ENCODE results near the gene RPUSD4.

The RPUSD4 gene

DNA sequence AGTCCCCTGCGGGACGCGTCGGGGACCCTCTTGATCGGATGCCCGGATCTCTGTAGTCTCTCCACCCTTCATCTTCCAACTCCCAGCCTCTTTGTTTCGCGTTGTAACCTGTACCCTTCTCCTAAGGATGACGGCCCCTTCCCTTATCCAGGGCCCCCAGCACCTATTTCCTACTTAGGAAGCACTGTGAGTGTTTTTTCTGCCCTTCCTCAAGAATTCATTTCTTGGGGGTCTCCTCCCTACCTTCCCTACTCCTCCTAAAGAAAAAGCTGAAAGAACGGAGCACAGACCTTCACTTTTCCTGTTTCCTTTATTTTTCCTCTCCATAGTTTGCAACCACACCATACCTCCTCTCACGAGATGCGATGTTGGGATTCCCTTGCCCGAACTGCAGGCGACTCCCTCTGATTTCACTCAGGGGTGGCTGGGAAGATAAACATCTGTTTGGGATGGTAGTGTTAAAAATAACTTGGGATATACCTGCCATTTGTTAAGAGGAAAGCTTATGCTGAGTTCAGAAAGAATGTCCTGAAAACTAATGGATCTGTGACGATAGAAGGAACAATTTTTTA is 725 bp upstream of the RPUSD4 start:
- DNase-seq (ENCODE audit: low read depth in 2 of 2): no peak

DNA sequence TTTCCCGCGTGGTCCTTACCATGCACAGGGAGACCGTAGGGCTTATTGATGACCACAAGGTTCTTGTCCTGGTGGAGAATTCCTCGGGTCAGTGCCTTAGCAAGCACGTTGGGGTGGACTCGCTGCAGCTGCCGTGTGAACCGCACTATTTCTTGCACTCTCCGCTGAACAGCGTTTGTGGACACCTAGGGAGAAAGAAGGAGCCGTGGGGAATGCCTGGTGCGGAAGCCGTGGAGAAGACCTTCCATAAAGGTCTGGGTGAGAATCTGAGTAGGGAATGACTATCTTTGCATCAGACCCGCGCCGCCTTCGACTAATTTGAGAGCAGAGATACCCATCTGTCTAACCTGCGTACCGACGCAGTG is 597 bp downstream of the RPUSD4 start:
- DNase-seq (ENCODE audit: low read depth in 2 of 2): no peak

DNA sequence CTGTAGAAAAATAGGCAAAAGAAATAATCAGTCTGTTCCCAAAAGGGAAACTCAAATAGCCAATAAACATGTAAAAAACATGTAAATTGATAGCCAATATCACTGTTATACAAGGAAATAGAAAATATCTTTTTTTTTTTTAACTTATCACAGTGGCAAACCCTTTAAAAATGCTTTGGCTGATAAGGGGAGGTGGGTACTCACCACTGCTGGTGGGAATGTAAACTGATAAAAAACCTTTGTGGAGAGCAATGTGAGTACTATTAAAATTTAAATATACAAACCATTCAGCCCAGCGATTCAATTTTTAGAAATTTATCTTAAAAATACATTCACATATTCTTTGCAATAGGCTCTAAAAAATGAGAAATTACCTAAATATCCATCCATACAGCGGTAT is 3.6 kb downstream of the RPUSD4 start:
- no peak for DNase-seq (ENCODE audit: low read depth in 2 of 2)

DNA sequence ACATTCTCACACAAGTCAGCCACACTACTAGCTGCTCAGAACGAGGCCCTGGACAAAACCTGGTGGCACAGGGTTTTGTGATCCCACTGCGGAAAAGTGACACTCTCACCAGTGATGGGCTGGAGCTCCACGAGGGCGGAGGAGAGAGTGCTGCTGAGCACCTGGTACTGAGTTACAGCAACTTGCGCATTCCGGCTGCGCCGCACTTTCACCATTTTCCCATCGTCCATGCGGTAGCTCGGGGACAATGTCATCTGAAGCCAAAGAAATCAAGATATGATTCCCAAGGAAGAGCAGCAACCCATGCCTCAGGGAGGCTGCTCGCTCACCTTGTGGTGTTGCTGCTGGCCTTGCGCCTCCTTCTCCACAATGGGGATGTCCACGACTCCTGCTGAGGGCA is 6.1 kb downstream of the RPUSD4 start:
- DNase-seq (ENCODE audit: low read depth in 2 of 2): no peak

DNA sequence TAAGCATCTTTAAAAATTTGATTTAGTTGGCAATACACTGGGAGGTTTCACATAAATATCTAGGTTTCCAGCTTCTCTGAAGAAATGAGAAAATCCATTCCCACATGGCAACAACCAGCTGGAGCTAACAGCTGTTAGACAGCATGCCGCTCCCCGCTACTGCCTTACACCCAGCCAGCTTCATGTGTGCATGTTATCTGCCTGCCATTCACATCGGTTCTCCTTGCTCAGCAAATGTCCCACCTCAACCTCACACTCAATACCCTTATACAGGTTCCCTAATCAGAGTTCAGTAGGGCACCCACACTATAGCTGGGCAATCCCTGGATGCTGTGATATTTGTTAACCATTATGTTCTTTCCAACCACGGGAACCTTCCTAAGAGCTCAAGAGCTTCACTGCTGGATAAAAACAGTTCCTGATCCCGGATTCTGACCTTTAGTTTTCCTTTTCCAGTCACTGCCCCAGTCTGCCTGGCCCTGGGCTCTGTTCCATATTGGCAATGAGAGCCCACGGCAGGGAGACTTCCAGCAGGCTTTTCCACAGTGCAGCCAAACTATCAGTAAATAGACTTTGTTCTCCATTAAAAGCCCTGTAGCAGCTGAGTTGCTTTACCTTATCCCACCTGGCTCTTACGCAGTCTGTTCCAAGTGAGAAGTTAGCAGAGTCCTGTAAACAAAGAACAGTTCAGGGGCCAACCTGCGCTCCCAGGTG is 8.6 kb downstream of the RPUSD4 start:
- DNase-seq (ENCODE audit: low read depth in 2 of 2): no peak

DNA sequence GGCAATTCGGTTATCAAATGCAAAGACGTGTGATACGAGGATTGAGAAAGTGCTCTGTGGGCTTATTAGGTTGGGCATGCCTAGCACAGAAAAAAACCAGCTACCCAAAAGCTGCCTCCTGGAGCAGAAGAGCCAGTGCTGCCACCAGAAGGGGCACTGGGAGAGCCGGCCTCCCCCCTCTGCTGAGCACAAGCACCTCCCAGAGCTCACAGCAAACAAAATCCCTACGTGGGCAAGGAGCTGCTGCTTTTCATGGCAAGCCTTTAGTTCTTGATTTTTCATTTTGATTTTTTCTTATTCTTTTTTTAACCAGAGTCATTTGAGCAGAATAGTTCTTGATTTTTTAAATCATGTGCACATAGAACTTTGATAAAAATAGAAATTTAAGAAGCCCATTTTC is 12.8 kb downstream of the RPUSD4 start:
- no peak for DNase-seq (ENCODE audit: low read depth in 2 of 2)

DNA sequence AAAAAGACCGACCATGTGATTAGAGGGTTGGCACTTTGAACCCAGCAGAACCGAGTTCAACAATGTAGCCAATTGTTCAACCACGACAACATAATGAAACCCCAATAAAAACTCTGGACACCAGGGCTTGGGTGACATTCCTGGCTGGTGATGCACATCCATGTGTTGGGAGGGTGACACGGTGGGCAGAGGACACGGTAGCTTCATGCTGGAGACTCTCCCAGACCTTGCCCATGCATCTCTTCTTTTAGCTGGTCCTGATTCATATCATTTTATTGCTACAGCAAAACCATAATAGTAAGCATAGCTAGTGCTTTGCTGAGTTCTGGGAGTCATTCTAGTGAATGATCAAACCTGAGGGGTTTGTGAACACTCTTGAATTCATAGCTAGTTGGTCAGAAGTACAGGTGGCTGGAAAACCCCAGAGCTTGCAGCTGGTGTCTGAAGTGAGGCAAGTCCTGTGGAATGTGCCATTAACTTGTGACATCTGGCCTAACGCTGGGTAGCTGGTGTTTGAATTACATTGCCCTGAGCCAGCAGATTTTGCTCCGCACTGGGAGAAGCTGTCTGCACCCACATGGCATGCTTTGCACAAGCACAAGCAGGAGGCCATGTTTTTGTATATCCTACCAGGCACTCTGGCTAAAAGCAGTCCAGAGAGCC is 14.0 kb downstream of the RPUSD4 start:
- no peak for DNase-seq (ENCODE audit: low read depth in 2 of 2)

DNA sequence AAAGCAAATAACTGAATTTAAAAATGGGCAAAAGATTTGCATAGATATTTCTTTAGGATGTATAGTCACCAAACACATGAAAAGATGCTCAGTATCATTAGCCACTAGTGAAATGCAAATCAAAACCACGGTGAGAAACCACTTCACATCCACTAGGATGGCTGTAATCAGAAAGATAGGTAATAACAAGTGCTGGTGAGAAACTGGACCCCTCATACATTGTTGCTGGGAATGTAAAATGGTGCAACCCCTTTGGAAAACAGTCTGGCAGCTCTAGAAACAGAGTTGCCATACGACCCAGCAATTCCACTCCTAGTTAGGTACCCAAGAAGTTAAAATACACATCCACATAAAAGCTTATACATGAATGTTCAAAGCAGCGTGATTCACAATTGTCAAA is 16.3 kb downstream of the RPUSD4 start:
- DNase-seq (ENCODE audit: low read depth in 2 of 2): no peak

DNA sequence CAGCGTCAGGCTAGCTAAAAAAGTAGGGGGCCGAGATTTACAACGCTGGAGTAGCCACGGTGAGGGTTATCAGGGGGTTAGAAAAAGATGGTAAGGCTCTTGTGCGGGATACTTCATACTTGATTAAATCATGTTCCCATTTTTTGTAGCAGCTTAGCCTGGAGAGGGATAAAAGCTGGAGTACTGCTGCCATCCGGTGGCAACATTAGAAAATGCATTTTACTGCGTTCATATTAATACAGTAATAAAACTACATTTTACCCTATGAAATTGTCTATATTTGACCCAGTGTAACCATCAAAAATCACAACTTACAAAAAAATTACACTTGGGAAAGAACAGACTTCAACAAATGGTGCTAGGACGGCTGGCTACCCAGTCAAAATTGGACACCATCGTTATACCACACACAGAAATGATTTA is 17.3 kb downstream of the RPUSD4 start:
- no peak for DNase-seq (ENCODE audit: low read depth in 2 of 2)

DNA sequence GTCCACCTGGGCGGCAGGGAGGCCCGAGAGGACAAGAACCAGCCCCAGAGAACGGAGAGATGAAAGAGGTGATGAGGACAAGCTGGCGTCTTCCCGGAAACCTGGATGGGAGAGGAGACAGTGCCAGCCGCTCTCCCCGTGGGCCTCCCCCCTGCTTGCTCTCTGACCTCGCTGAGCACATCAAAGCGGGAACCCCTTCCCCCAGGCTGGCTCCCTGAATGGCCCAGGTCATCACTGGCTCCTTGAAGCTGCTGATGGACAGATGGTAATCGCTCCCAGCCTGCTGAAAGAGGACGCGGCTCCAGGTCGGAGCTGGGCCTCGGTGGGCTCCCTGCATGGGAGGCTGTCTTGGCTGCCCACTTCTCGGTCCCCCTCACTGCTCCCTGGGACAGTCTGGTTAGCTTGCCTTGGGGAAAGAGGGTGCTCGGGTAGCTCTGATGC is 18.4 kb downstream of the RPUSD4 start:
- DNase-seq (ENCODE audit: low read depth in 2 of 2): no peak

DNA sequence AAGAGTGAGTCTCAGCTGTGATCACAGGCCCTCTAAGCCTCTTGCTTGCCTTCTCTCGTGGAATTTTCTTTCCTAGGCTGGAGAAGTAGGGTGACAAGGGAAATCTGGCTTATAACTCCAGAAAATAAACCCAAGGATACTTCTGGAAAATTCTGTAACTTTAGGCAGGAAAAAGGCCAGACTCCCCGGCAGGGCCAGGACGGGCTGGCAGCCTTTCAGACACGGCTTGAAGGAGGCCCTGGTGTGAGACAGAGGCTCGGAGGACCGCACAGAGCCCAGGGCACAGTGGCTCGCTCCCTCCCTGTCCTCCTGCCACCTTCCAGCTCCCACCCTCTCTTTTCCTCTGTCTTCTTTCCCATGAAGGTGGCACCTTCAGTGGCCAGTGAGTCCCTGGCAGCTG is 19.1 kb downstream of the RPUSD4 start:
- DNase-seq (ENCODE audit: low read depth in 2 of 2): no peak

DNA sequence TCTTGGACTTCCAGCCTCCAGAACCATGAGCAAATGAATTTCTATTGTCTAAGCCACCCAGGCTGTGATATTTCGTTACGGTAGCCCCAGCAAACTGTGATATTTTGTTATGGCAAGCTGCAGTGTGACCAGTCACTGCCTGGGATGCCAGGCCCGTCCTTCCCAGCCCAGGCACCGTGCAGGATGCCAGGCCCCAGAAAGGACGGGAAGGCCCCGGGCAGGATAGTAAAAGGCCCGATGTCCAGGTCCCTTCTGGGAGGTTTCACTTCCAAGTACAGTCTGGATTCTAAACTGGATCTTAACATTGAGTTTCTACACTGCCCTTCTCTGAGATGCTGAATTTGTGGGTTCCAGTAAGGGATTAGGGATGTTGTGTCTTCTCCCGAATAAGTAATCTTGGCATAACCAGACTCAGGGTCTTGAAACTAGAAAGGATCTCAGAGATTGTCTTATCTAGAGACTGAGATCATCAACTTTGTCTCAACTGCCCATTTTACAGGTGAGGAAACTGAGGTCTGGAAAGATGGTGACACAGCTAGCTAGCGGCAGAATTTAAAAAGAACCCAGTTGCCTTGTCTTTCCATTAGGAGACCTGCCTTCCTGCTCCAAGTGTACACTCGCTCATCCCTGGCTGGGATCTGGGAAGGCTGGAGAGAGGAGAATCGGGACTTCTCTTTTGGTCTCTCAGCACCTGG is 19.9 kb downstream of the RPUSD4 start:
- no peak for DNase-seq (ENCODE audit: low read depth in 2 of 2)

DNA sequence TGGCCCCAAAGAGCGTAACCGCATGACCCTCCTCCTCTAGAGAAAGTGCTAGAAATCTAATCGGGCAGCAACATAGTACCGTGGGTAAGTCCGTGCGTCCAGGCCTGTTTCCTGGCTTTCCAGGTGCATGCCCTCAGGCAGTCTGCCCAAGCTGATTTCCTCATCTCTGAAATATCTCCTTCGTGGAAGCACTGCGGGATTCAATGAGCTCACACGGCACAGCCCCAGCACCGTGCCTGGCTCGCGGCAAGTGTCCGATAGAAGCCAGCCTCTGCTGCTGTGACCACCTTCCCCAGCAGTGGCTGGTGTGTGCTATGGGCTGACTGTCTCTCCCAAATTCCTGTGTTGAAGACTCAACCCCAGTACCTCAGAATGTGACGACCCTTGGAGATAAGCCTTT is 20.7 kb downstream of the RPUSD4 start:
- no peak for DNase-seq (ENCODE audit: low read depth in 2 of 2)

DNA sequence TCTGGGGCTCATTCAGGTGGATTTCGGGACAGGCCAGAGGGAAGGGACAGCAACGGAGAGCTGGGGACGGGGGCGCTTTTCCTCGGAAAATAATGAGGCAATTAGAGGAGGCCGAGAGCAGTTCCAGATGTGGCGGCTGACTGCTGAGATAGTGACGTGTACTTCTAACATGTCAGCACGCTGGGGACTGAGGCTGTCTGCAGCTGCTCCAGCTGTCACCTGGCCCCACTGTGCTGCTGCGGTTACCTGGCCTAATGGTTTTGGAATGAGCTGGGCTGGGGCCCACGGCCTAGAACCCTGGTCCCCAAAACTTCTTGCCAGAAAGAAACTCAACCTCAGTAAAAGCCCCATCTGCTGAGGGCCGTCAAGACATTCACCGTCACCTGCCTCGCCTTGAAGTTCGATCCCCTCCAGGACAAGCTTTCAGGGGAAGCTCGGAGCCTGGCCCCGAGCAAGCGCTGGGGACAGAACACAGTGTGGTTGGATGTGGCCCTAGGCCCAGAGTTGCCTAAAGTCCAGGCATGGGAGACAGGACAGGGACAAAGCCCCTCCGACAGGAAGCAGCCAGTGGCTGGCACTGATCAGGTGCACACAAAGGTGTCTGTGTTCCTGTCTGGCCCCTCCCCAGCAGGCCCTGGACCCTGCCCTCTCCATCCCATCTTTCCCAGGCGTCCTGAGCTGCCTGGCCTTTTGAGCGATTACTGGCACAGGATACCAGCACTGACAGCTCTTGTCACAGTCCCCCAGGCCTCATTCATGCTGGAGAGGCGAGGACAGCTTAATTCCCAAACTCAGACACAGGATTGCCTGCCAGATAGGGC is 22.1 kb downstream of the RPUSD4 start:
- no peak for DNase-seq (ENCODE audit: low read depth in 2 of 2)

DNA sequence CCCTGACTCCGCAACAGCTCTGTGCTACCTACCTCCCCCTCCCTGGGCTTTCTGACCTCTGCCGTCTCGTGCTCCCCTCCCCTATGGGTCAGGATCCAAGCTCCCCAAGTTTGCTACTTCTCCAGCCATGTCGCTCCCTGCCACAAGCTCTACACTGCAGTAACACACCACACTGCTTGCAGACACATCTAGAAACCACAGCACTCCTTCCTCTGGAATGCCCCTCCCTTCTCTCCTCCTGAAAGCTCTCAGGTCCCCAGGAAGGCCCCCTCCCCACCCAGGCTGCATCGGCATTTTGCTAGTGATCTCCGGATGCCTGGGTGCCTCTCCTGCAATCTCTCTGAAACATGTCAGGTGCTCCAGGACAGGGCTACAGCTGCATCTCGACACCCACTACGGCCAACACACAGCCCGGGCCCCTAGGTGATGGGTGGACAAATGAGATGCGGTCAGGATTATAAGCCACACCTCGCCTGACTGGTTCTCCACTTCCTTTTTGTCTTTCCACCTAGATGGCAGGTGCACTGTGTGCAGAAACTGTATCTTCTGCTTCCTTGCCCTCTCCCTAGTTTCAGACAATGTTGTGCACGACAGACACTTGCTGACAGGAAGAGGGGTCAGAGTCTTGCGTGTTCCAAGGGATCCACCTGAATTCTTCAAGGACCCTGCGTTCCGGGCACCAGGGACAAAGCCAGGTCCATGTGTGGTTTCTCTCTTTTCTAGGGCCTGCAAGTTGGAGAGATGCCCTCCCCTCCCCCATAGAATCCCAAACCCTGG is 22.9 kb downstream of the RPUSD4 start:
- DNase-seq (ENCODE audit: low read depth in 2 of 2): no peak

DNA sequence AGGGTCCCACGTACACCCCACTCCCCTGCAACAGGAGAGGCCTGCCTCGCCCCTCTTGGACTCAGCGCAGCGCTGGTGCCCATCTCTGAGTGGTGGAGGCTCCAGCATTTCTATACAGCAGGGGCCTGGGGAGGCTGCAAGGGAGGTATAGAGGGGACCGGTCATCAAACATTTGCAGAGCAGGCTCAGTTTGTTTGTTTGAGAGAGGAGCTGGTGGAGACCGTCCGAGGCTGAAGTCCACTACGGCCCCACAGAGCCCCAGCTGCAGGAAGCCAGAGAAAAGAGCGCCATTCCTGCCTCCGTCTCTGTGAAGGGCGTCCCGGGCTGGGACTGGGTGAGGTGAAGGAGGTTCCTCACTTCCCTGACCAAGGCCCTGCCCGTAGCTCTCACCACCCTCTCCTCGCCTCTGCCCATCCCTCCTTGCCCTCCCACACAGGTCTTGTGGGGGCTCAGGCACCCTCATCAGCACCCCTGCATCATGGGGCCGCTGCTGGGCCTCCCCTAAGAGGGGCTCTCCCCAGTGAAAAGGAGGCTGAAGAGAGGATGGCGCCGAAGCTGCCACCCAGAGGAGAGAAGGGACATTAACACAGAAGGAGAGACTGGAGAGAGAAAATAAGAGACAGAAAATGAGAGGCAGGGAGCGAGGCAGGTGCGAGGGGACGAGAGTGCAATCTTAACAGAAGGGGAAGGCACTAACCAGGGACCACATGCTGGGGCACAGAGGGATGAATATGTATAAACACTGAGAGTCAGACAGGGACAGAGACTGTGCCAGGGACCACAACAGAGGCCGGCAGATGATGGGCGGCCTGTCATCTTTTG is 24.5 kb downstream of the RPUSD4 start:
- no peak for DNase-seq (ENCODE audit: low read depth in 2 of 2)

DNA sequence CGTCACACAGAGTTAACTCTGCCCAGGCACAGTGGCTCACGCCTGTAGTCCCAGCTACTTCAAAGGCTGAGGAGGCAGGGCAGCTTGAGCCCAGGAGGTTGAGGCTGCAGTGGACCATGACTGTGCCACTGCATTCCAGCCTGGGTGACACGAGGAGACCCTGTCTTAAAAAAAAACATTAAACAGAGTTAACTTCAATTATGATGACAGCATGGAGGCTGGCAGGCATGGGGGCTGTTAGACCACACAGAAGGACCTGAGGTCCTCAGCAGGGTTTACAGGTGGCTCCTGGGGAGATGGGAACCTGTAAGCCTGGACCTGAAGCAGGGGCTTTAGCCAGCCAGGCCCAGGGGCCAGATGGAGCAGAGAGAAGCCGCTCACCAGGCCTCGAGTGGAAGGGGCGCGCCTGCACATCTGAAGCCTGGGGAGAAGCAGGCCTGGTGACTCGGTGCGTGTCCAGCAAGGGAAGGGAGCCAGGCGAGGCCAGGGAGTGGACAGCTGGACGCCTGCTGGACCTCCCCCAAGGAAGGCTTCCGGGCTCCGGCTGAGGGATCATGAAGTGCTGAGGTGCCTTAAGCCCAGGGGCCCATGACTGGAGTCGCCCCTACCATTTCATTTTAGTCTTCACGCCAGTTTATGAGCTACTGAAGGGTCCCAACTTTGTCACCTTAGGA is 25.3 kb downstream of the RPUSD4 start:
- DNase-seq (ENCODE audit: low read depth in 2 of 2): no peak

DNA sequence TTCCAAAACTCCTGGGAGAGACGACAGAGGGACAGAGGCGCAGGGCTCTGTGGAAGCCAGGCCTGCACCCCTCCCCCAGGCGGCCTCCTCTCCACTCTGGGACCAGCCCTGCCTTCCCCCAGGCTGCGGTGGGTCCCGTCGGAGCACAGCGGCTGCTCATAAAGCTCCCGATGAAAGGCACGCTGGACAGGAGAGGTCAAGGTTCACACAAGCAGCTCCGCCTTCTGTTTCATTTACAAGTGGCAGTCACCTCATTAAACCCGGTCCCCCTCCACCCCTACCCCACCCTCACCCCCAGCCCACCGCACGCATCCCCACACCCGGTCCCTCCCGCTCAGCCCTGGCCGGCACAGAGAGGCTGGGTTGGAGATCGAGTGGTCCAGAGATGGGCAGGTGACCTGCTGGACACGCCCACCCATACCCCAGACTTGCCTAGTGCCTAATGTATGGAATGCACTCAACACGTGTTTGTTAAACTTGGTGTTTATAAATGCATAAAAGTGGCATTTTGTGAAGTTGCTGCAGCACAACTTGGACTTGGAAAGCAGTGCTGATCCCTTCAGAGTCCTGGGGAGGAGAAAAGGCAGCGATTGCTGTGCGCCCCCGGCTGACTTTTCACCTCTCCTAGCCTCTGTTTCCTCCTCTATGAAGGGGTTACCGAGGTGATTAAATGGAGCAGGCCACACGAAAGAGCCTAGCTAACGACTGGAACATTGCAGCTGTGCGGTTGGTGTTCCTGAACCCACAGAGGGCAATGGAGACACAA is 26.0 kb downstream of the RPUSD4 start:
- DNase-seq (ENCODE audit: low read depth in 2 of 2): no peak
